HUES6 (cell line): Measurements from ENCODE around the gene TTC32.

Experiments
- H3K27ac ChIP-seq: 2 replicates; pipeline ENCODE4 v1.7.0; 2013; ENCODE audit warnings: low read depth, mild to moderate bottlenecking, low read length, inconsistent platforms
- H3K27me3 ChIP-seq: 2 replicates; pipeline ENCODE4 v1.6.1; 2013; ENCODE audit warnings: low read length; ENCODE audit not compliant: control insufficient read depth, insufficient read depth
- H3K36me3 ChIP-seq: 2 replicates; pipeline ENCODE4 v1.6.1; 2013; ENCODE audit warnings: low read length; ENCODE audit not compliant: control insufficient read depth, insufficient read depth
- H3K4me1 ChIP-seq: 2 replicates; pipeline ENCODE4 v1.6.1; 2013; ENCODE audit warnings: low read length; ENCODE audit not compliant: control insufficient read depth, insufficient read depth
- H3K4me3 ChIP-seq: 2 replicates; pipeline ENCODE4 v1.5.1; 2013; ENCODE audit warnings: low read depth, low read length
- H3K9ac ChIP-seq: one replicate; pipeline ENCODE4 v1.6.1; 2013; ENCODE audit warnings: mild to moderate bottlenecking, low read length
- H3K9me3 ChIP-seq: 2 replicates; pipeline ENCODE4 v1.6.1; 2013; ENCODE audit warnings: low read depth, low read length; ENCODE audit not compliant: control insufficient read depth, insufficient read depth

Gene TTC32

DNA sequence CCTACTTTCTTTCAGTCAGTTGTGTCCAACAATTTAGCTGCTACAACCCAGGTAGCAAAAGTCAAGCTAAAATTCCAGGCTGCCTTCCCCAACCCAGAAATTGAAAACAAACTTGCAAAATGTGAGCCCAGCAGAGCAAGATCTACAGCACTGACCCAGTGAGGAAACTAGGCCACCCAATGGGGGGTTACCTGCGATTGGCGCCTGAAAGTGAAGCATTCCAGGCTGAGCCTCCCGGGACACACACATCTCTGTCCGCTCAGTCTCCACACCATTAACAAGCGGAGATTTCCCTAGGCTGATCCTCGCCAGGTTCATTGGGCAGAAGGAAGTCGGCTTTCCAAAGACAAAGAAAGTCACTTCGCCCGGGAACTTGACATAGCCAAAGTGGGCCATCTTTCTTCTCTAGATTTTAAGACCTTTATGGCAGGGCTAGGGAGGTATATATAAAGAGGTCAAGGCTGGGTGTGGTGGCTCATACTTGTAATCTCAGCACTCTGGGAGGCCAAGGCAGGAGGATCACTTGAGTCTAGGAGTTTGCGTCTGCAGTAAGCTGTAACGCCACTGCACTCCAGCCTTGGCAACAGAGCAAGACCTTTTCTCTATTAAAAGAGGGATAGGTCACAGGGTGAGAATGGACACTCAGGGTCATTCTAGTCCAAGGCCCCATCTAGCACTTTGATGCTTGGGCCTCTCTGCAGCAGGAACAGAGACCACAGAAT lies 53.6 kb downstream of the TTC32 start:
- H3K4me1 ChIP-seq: no peaks in the 10 kb centered on the region
- no peak overlapping the region for H3K9ac ChIP-seq
- H3K36me3 ChIP-seq: no peaks in the 10 kb centered on the region
- H3K4me3 ChIP-seq: no peak overlapping the region
- no peaks in the 10 kb centered on the region for H3K9me3 ChIP-seq
- no peaks in the 10 kb centered on the region for H3K27me3 ChIP-seq
- no peak overlapping the region for H3K27ac ChIP-seq

DNA sequence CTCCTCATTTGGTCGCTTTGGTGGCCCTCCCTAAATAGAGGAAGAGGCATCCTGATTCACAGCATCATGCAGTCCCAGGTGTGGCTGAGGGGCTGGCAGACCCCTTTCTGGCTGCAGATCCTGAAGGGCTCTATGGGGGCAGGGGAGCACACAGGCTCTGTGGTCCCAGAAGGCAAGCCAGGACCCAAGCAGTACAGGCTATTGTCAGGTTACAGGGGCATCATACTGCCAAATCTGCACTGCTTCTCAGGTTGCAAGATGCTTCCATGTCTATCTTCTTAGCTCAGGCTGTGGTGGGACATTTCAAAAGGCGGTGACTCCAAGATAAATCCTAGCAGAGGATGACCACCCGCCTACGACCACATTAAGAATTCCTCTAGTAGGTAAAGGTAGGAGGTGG lies 54.3 kb downstream of the TTC32 start:
- no peak overlapping the region for H3K27ac ChIP-seq
- no peaks in the 10 kb centered on the region for H3K4me1 ChIP-seq
- no peak overlapping the region for H3K9ac ChIP-seq
- no peaks in the 10 kb centered on the region for H3K9me3 ChIP-seq
- H3K4me3 ChIP-seq: no peak overlapping the region
- no peaks in the 10 kb centered on the region for H3K27me3 ChIP-seq
- H3K36me3 ChIP-seq: no peaks in the 10 kb centered on the region
